GM19239 (cell line): ENCODE data around the gene GPR62.

Source experiments
- DNase-seq: peaks from one replicate; pipeline ENCODE4 v3.0.0; 2011; ENCODE audit warnings: low spot score; ENCODE audit not compliant: insufficient read length
- FAIRE-seq: peaks from 2 replicates; lab custom pipeline; 2011; peaks lifted over from hg19 to GRCh38; lab: Jason Lieb, UNC

GPR62 gene

DNA sequence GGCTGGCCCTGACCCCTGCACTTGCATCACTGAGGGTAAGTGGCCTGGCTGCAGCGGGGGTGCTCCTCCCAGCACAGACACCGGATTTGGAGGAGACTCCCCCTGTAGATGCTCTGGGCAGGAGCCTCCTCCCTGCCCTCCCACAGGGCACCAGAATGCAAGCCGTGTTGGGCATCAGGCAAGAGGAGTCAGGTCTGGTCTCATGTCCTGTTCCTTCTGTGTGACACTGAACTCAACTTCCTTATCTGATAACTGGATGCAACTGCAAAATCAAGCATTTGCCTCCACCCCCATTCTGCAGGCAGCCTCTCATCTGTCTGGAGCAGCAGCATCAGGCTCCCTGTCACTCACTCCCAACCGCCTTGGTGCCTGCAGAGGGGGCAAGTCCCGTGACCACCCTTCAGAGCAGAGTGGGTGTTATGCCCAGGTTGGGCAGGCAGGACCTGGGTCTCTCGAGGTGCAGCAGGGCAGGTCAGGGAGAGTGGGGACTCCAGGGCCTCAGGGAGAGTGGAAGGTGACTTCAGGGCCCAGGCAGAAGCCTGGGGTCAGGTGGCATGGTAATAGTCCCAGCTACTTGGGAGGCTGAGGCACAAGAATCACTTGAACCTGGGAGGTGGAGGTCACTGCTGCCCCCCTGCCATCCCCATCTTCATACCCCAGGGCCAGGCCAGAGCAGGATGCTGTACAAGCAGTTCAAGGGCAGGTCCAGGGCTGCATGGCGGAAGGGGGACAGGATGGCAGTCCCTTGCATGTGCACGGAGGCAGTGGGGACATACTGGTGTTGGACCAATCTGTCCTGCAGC, 51.0 kb downstream of the GPR62 start:
- DNase-seq (no peak), FAIRE-seq (no peak)

DNA sequence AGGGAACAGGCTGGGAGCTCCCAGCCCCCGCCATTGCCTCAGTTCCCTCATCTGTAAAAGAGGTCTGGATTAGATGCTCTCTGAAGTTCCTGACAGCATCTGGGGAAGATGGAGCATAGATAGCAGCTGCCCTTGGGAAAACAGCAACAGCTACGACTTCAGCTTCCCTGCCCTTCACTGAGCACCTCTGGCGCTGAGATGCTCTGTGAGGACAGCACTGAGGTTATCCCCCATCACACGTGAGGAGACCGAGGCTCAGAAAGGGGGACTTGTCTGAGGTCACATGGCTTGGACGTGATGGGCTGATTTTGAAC, 51.6 kb downstream of the GPR62 start:
- FAIRE-seq = no peak

More for the DNA sequence above, 51.6 kb downstream of the GPR62 start:
- DNase-seq = no peak
